H54 (cell line): ENCODE measurements around the gene FBLN2.

ENCODE experiments used
- DNase-seq: peaks from one replicate; pipeline ENCODE4 v3.0.0; 2011; ENCODE audit warnings: low spot score, mixed read lengths; ENCODE audit not compliant: insufficient read length
- FAIRE-seq: peaks from 3 replicates; lab custom pipeline; 2011; peaks lifted over from hg19 to GRCh38; lab: Jason Lieb, UNC
- POLR2A ChIP-seq: IDR thresholded peaks from 2 replicates; pipeline ENCODE4 v1.6.1; 2011; ENCODE audit warnings: low read depth, mild to moderate bottlenecking, low read length

FBLN2 gene

DNA sequence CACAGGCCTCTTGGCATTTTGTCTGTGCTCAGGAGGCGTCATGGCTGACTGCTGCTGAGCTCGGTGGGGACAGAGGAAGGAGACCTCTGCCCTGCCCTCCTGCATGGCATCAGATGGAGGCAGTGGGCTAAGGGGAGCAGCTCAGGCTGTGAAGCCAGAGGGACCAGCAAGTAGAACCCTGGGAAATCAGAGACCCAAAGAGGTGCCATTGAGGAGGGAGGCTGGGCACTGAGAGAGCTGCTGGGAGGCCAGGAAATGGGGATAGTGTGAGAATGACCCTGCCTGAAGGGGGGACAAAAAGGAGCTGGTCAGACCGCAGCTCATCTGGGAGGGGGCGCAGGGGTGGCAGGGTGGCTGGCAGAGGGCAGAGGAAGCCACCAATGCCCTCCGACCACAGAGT lies 136.8 kb downstream of the FBLN2 start:
- FAIRE-seq (no peak), DNase-seq (no peak)

GRCh38 chr3:13686367-13687160 lies 137.6 kb downstream of the FBLN2 start:
- TF ChIP-seq POLR2A, result no peak
- DNase-seq, result no peak
- FAIRE-seq, result no peak

More for the DNA sequence above, 136.8 kb downstream of the FBLN2 start:
- no peak for TF ChIP-seq POLR2A

DNA sequence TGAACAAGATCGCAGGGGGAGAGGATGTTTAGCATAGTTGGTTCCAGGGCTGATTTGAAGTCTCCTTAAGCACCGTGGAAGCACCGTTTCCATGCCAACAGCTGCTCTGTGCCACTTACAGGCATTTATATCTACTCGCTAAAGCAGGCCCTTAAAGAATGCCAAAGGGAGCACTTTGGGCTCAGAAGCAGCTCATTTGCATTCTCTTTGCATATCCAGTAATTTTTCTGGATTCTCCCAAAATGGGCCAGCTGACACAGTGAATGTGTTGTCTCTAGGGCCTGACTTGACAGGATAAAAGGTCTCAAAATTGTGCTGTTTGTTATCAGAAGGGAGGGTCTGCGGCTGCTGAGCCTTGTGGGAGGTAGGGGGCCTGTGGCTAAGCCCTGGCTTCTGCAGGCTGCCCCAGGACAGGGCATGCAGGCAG lies 138.6 kb downstream of the FBLN2 start:
- FAIRE-seq, result no peak
- TF ChIP-seq POLR2A, result no peak
- DNase-seq, result no peak
